Right lobe of liver (tissue), 6 donors: Measurements from ENCODE around the gene S1PR2. TPM values are rescaled to one million over a fixed set of nuclear protein-coding genes. Genes with fewer than 3 reads are reported as not detected.

Experiments used
- ATAC-seq, 4 donors: fragments of 200-7000 bp; cut with Tn5 transposase; one replicate each; pipeline ENCODE4 v1.9.1; 2020; ENCODE audit warnings: mild to moderate bottlenecking in 4 of 4, moderate library complexity in 4 of 4
- DNase-seq, 3 donors: peaks; one replicate each; pipeline ENCODE4 v3.0.0-alpha.2; 2020
- H3K27ac ChIP-seq, 3 donors: fragments of 200-600 bp; one replicate each; pipeline ENCODE4 v1.8.0; 2022
- H3K27me3 ChIP-seq, 2 donors: fragments of 200-600 bp; one replicate each; pipeline ENCODE4 v1.8.0; 2022
- H3K36me3 ChIP-seq, 4 donors: fragments of 200-600 bp; sonication (generic) in 1 of 4; one replicate each; pipeline versions ENCODE4 v1.5.1 to v1.8.0; 2017 to 2022; ENCODE audit warnings: control low read depth in 1 of 4
- H3K4me1 ChIP-seq, 4 donors: fragments of 200-600 bp; sonication (generic) in 1 of 4; one replicate each; pipeline versions ENCODE4 v1.5.1 to v1.8.0; 2017 to 2022; ENCODE audit warnings: control low read depth in 1 of 4
- H3K4me3 ChIP-seq, 3 donors: fragments of 200-600 bp; one replicate each; pipeline ENCODE4 v1.8.0; 2022
- H3K9me3 ChIP-seq, 4 donors: fragments of 200-600 bp; sonication (generic) in 1 of 4; one replicate each; pipeline versions ENCODE4 v1.5.1 to v1.8.0; 2017 to 2022; ENCODE audit warnings: control low read depth in 1 of 4
- CTCF ChIP-seq, 4 donors: fragments of 200-600 bp in 3 of 4; fragments of 450-650 bp in 1 of 4; IDR thresholded peaks; one replicate each; pipeline versions ENCODE4 v1.5.1 to v1.8.0; 2016 to 2022; ENCODE audit warnings: antibody characterized with exemption in 4 of 4, mild to moderate bottlenecking in 2 of 4
- POLR2A ChIP-seq: fragments of 450-650 bp; IDR thresholded peaks from one replicate; pipeline ENCODE4 v1.6.1; 2017; ENCODE audit warnings: antibody characterized with exemption, mild to moderate bottlenecking
- WGBS: methylation state at CpG from one replicate; pipeline ENCODE4 v1.1.6; 2018; ENCODE audit warnings: low coverage, low lambda C conversion rate; ENCODE audit not compliant: insufficient coverage; ENCODE audit errors: missing lambda C conversion rate; 5-methylcytosine and 5-hydroxymethylcytosine counted together
- intact Hi-C, 2 donors: fragments of 100-400 bp; cut with DNase I; formaldehyde crosslinking; loops; one replicate each; pipeline versions ENCODE4 v1.11.2 to v1.14.1; 2022
- long read RNA-seq: library from polyadenylated mRNA; unstranded; transcript quantifications from one replicate; pipeline ENCODE4 v2.0.0, GENCODE V29; 2019
- total RNA-seq, 6 experiments: library from RNA; depleted of rRNA in 2 of 6; stranded (reverse); fragments of >200 nt in 2 of 6; fragmentation: NEBNext Ultra II Directional in 3 of 6; extraction: Animal tissue kit (Norgen Biotek cat#: 25700) in 3 of 6; gene quantifications; one replicate each; pipeline versions ENCODE4 v1.1.0 to v1.2.4, GENCODE V29; 2016 to 2023
- donor health status: DM: no; HTN: yes; CAD: no.
- donor health status: DM: no; HTN: no; CAD: no.
- donor health status: DM: no; HTN: no; CAD: no.
- donor health status: DM: no; HTN: yes; CAD: no.
- donor health status: DM: no; HTN: yes; CAD: no.

The S1PR2 gene
- total RNA-seq = 1 to 10 TPM; 1.7 to 6.6 (median 4.1) TPM
- long read RNA-seq, partial matches to known transcripts = 0 of 2 reads
- long read RNA-seq, other reads (novel, unspliced or antisense) = 2 of 2 reads

- Histone ChIP-seq H3K27ac (peak within 1 kb of the TSS; percentile 46 to 85 (median 71)), H3K36me3 (no peaks in the 10 kb centered on the region), H3K9me3 (no peaks in the 10 kb centered on the region), H3K4me1 (peaks cover 0 to 15% (median 5%) of the 10 kb centered on the region in 4 donors), H3K27me3 (no peaks in the 10 kb centered on the region), H3K4me3 (peak within 1 kb of the TSS; percentile 65 to 81 (median 67))
- peak; percentile 69 to 82 (median 78) for DNase-seq
- intact Hi-C loops = no loop called here
- ATAC-seq = peak; percentile 76 to 85 (median 80)
- WGBS = 0% methylated on average over 16 of the region's 73 CpGs
- TF ChIP-seq CTCF (IDR thresholded peaks at IDR 0.05) (no peak), POLR2A (peak; percentile 70)
These were observed at the start of gene S1PR2 for GRCh38 chr19:10230861-10231611. S1PR2 (minus strand) TSS chr19:10231331; CDS start chr19:10224905, 6,426 bp downstream.

- TF ChIP-seq POLR2A (no peak), CTCF (IDR thresholded peaks at IDR 0.05) (no peak)
- Histone ChIP-seq H3K27ac (no peak overlapping the region), H3K4me1 (peaks cover 0 to 4% (median 0%) of the 10 kb centered on the region in 4 donors), H3K36me3 (peaks cover 10 to 58% (median 23%) of the 10 kb centered on the region in 4 donors), H3K27me3 (no peaks in the 10 kb centered on the region), H3K4me3 (no peak overlapping the region), H3K9me3 (no peaks in the 10 kb centered on the region)
- intact Hi-C loops = no loop called here
- DNase-seq (no peak), ATAC-seq (peak in 2 of 4 donors; percentile 31 to 38)
- 82% methylated on average over 4 of the region's 5 CpGs for WGBS
These were observed 48.8 kb upstream of the S1PR2 start for GRCh38 chr19:10279737-10280442.

- no peak overlapping the region for H3K27ac ChIP-seq
- intact Hi-C loops = no loop called here
- no peak for ATAC-seq
These were observed 47.8 kb upstream of the S1PR2 start for GRCh38 chr19:10278935-10279334.

More at GRCh38 chr19:10278935-10279334, 47.8 kb upstream of the S1PR2 start:
- H3K4me1 ChIP-seq = peaks cover 0 to 4% (median 0%) of the 10 kb centered on the region in 4 donors
- whole genome bisulfite sequencing = 100% methylated on average over 1 of the region's 1 CpG
- no peak overlapping the region for H3K4me3 ChIP-seq
- TF ChIP-seq POLR2A (no peak), CTCF (IDR thresholded peaks at IDR 0.05) (no peak)
- no peak for DNase-seq
- H3K36me3 ChIP-seq = peaks cover 10 to 57% (median 18%) of the 10 kb centered on the region in 4 donors
- H3K9me3 ChIP-seq = no peaks in the 10 kb centered on the region
- H3K27me3 ChIP-seq = no peaks in the 10 kb centered on the region
